ENCODE measurements around the gene RPS6KA1. TPM values are rescaled to one million over a fixed set of nuclear protein-coding genes. Genes with fewer than 3 reads are reported as not detected.

The RPS6KA1 gene
- total and polyA plus RNA-seq, 2 of the 13 experiments (the other 11 are each of a cell fraction or from before 2014, with no cell fraction given): 19.6 to 24.2 TPM

GRCh38 chr1:26500488-26501175, 28.9 kb upstream of the RPS6KA1 start (continued):
- TF ChIP-seq HNF1B (CRISPR knock-in tag; IDR thresholded peaks at IDR 0.05): no peak
- TF ChIP-seq MLX (CRISPR knock-in tag; IDR thresholded peaks at IDR 0.05): peak; percentile 76
- no peak for TF ChIP-seq NR3C1 (CRISPR knock-in tag; IDR thresholded peaks at IDR 0.05)
- TF ChIP-seq ZKSCAN8 (CRISPR knock-in tag; IDR thresholded peaks at IDR 0.05; ENCODE audit: borderline replicate concordance): no peak
- no peak for TF ChIP-seq PRMT3 (CRISPR knock-in tag; IDR thresholded peaks at IDR 0.05; ENCODE audit: borderline replicate concordance, low read depth)
- no peak for TF ChIP-seq ZNF256 (CRISPR knock-in tag; conservative IDR thresholded peaks at IDR 0.05)
- TF ChIP-seq PAF1 (CRISPR knock-in tag; IDR thresholded peaks at IDR 0.05): no peak
- TF ChIP-seq CHD2 (IDR thresholded peaks at IDR 0.05; ENCODE audit: low read depth, low read length): 0 out of 2 replicates have a peak, but pooled peaks have one; percentile 44
- TF ChIP-seq ZNF44 (CRISPR knock-in tag; IDR thresholded peaks at IDR 0.05): 0 out of 2 replicates have a peak, but pooled peaks have one; percentile 74
- TF ChIP-seq ZNF616 (CRISPR knock-in tag; IDR thresholded peaks at IDR 0.05; ENCODE audit: low read depth): peak; percentile 85; the same call in 1 of the 2 replicates
- no peak for TF ChIP-seq BCLAF1 (IDR thresholded peaks at IDR 0.05)
- TF ChIP-seq ZNF281 (CRISPR knock-in tag; IDR thresholded peaks at IDR 0.05; ENCODE audit: borderline replicate concordance): peak; percentile 53; the same call in 1 of the 2 replicates
- TF ChIP-seq ZFP91 (CRISPR knock-in tag; IDR thresholded peaks at IDR 0.05; ENCODE audit: borderline replicate concordance): peak; percentile 91
- peak; percentile 77; the same call in 1 of the 2 replicates for TF ChIP-seq MXD4 (CRISPR knock-in tag; IDR thresholded peaks at IDR 0.05)
- TF ChIP-seq RFX5 (IDR thresholded peaks at IDR 0.05; ENCODE audit: low read depth, low read length): no peak
- TF ChIP-seq HOXA3 (CRISPR knock-in tag; IDR thresholded peaks at IDR 0.05): no peak; the same call in 1 of the 2 replicates
- TF ChIP-seq ZFP90 (CRISPR knock-in tag; IDR thresholded peaks at IDR 0.05; ENCODE audit: borderline replicate concordance): no peak
- no peak for TF ChIP-seq ZNF75D (CRISPR knock-in tag; IDR thresholded peaks at IDR 0.05; ENCODE audit: borderline replicate concordance)
